GM12873 (cell line): ENCODE results near the gene MAP4K4.

ENCODE experiments used
- TF ChIP-seq, protein P1 (sequence below): IDR thresholded peaks from 2 replicates; pipeline ENCODE4 v1.5.1; 2012; ENCODE audit warnings: low read depth, mild to moderate bottlenecking, moderate library complexity, low read length, control low read depth; ENCODE audit not compliant: insufficient read depth; ENCODE audit errors: missing control alignments

MAP4K4 gene

GRCh38 chr2:101897301-101897700, 199.8 kb downstream of the MAP4K4 start:
- TF ChIP-seq, protein P1, sequence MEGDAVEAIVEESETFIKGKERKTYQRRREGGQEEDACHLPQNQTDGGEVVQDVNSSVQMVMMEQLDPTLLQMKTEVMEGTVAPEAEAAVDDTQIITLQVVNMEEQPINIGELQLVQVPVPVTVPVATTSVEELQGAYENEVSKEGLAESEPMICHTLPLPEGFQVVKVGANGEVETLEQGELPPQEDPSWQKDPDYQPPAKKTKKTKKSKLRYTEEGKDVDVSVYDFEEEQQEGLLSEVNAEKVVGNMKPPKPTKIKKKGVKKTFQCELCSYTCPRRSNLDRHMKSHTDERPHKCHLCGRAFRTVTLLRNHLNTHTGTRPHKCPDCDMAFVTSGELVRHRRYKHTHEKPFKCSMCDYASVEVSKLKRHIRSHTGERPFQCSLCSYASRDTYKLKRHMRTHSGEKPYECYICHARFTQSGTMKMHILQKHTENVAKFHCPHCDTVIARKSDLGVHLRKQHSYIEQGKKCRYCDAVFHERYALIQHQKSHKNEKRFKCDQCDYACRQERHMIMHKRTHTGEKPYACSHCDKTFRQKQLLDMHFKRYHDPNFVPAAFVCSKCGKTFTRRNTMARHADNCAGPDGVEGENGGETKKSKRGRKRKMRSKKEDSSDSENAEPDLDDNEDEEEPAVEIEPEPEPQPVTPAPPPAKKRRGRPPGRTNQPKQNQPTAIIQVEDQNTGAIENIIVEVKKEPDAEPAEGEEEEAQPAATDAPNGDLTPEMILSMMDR = no peak

DNA sequence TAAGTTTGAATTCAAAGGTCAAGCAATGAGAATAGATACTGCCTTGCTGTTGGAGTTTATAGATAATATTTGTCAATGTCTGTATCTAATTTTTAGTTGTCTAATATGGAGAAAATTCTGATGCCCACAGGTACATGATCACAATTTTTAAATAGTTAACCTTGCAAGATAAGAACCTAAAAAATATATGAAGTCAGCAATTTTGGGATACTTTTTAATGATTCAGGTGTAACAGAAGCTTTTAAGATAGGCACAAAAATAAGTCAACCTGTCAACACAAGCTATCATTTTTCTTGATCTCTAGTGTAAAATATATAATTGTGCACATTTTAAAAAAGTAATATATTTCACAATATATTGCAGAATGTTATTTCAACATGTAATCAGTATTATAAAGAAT, 201.8 kb downstream of the MAP4K4 start:
- TF ChIP-seq, protein P1 = no peak

GRCh38 chr2:101899871-101900270, 202.4 kb downstream of the MAP4K4 start:
- TF ChIP-seq, protein P1 = no peak

DNA sequence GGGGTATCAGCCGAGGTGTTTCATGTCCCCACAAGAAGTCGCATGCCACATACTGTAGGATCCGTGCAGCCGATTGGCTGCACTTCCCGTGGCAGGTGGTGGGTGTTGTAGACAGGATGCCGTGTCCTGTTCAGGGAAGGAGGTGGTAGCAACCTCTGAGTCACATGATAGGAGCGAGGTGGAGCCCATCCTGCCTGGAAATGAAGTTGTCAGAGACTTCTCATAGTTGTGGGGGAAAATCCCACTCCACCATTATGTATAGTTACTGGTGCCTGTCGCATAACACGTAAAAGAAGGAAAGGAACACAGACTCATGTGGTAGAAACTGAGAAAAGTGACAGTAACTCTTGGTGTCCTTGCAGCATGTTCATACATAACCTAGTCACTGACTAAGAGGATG, 202.9 kb downstream of the MAP4K4 start:
- TF ChIP-seq, protein P1 = no peak

- TF ChIP-seq, protein P1 = no peak
Observed at GRCh38 chr2:101901241-101901640, 203.7 kb downstream of the MAP4K4 start.

GRCh38 chr2:101902169-101902568, 204.7 kb downstream of the MAP4K4 start:
- TF ChIP-seq, protein P1 = no peak

- TF ChIP-seq, protein P1 = no peak
Observed at GRCh38 chr2:101904916-101905315, 207.4 kb downstream of the MAP4K4 start.
